ENCODE measurements around the gene SCAND1.

Gene SCAND1

DNA sequence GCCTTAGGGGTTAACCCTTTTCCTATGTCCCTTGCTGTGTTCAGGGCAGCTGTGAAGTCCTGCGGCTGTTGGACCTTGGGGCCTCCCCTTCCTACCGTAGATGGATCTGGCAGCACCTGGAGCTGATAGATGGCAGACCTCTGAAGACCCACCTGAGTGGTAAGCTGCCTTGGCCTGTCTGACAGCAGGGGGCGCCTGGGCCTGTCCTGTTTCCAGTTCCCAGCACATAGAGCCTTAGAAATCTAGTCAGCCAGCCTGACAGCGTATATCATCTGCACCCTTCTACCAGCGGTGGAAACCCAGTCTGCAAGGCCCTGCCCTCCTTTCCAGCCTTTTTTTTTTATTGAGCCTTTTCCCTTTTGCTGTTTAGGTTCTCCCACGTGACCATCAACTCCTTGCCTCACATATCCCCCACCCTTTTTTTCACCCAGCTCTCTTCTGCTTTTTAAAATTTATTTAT lies 40.7 kb upstream of the SCAND1 start:
- TF ChIP-seq, protein P1, sequence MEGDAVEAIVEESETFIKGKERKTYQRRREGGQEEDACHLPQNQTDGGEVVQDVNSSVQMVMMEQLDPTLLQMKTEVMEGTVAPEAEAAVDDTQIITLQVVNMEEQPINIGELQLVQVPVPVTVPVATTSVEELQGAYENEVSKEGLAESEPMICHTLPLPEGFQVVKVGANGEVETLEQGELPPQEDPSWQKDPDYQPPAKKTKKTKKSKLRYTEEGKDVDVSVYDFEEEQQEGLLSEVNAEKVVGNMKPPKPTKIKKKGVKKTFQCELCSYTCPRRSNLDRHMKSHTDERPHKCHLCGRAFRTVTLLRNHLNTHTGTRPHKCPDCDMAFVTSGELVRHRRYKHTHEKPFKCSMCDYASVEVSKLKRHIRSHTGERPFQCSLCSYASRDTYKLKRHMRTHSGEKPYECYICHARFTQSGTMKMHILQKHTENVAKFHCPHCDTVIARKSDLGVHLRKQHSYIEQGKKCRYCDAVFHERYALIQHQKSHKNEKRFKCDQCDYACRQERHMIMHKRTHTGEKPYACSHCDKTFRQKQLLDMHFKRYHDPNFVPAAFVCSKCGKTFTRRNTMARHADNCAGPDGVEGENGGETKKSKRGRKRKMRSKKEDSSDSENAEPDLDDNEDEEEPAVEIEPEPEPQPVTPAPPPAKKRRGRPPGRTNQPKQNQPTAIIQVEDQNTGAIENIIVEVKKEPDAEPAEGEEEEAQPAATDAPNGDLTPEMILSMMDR (IDR thresholded peaks at IDR 0.05; ENCODE audit: low read depth, low read length, poor library complexity, severe bottlenecking) = peak; percentile 94
- TF ChIP-seq EZH2phosphoT487 (IDR thresholded peaks at IDR 0.05; ENCODE audit: borderline replicate concordance, low read length) = no peak
- no peak overlapping the region for H3K27ac ChIP-seq (ENCODE audit: low read depth, low read length)
- H3K4me3 ChIP-seq (ENCODE audit: low read length) = no peak overlapping the region
- H3K27me3 ChIP-seq (ENCODE audit: control insufficient read depth, low read length) = no peaks in the 10 kb centered on the region
- no peaks in the 10 kb centered on the region for H4K20me1 ChIP-seq (ENCODE audit: control insufficient read depth, insufficient read depth, low read depth, low read length)
- no peaks in the 10 kb centered on the region for H3K9me2 ChIP-seq (replicated peaks; ENCODE audit: control insufficient read depth, low read length)
- no peaks in the 10 kb centered on the region for H3K79me2 ChIP-seq (ENCODE audit: control insufficient read depth, low read length)
- H3K9me3 ChIP-seq (ENCODE audit: control insufficient read depth, insufficient read depth, low read length) = no peaks in the 10 kb centered on the region
- H3K4me1 ChIP-seq (ENCODE audit: control insufficient read depth, low read length) = peaks cover 26% of the 10 kb centered on the region
- 0 out of 2 replicates have a peak, but pooled peaks cover 3% of the 10 kb centered on the region for H3F3A ChIP-seq (ENCODE audit: control insufficient read depth, insufficient read depth)
- H3K4me2 ChIP-seq (ENCODE audit: low read length) = no peak overlapping the region
- H3K36me3 ChIP-seq (ENCODE audit: control insufficient read depth, low read length) = no peaks in the 10 kb centered on the region

- Histone ChIP-seq H3K9me3 (ENCODE audit: control insufficient read depth, insufficient read depth, low read length) (no peaks in the 10 kb centered on the region), H3K4me1 (ENCODE audit: control insufficient read depth, low read length) (peaks cover 26% of the 10 kb centered on the region), H3K27ac (ENCODE audit: low read depth, low read length) (no peak overlapping the region), H3F3A (ENCODE audit: control insufficient read depth, insufficient read depth) (0 out of 2 replicates have a peak, but pooled peaks cover 3% of the 10 kb centered on the region), H4K20me1 (ENCODE audit: control insufficient read depth, insufficient read depth, low read depth, low read length) (no peaks in the 10 kb centered on the region), H3K4me2 (ENCODE audit: low read length) (peak overlapping the region; percentile 53), H3K27me3 (ENCODE audit: control insufficient read depth, low read length) (no peaks in the 10 kb centered on the region), H3K36me3 (ENCODE audit: control insufficient read depth, low read length) (no peaks in the 10 kb centered on the region), H3K4me3 (ENCODE audit: low read length) (peak overlapping the region; percentile 20; the same call in 1 of the 2 replicates), H3K9me2 (replicated peaks; ENCODE audit: control insufficient read depth, low read length) (no peaks in the 10 kb centered on the region), H3K79me2 (ENCODE audit: control insufficient read depth, low read length) (no peaks in the 10 kb centered on the region)
- TF ChIP-seq, protein P1 (IDR thresholded peaks at IDR 0.05; ENCODE audit: low read depth, low read length, poor library complexity, severe bottlenecking) = peak; percentile 93
- no peak for TF ChIP-seq EZH2phosphoT487 (IDR thresholded peaks at IDR 0.05; ENCODE audit: borderline replicate concordance, low read length)
Measured at GRCh38 chr20:35992713-35993335, 38.5 kb upstream of the SCAND1 start.

DNA sequence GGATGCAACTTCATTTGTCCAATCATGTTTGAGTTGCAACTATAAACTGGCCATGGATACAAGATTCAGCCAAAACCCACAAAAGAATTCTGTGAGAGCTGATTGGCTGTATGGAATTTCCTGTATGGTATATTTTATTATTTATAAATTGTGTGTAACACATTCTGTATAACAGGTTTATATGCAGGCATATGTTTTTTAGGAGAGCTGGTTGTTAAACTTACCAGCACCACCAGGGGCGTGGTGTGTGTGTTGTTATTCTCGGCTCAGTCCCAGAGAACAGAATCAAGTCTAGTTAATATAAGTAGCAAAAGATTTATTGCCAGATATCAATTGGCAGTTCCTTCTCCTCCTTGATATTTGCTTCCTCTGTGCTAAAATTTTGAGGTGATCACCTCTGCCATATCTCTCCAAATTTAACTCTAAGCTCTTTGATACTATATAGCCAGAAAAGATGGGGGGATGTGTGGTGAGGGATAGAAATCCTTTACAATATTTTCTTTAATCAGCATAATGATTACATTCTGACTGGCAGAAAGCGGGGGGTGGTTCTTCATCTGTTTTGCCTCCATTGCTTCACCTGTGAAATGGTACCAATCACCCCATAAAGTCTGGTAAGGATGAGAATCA lies 37.0 kb upstream of the SCAND1 start:
- no peak for TF ChIP-seq EZH2phosphoT487 (IDR thresholded peaks at IDR 0.05; ENCODE audit: borderline replicate concordance, low read length)
- TF ChIP-seq, protein P1 (IDR thresholded peaks at IDR 0.05; ENCODE audit: low read depth, low read length, poor library complexity, severe bottlenecking) = peak; percentile 49
- Histone ChIP-seq H3K27me3 (ENCODE audit: control insufficient read depth, low read length) (no peaks in the 10 kb centered on the region), H3K9me2 (replicated peaks; ENCODE audit: control insufficient read depth, low read length) (no peaks in the 10 kb centered on the region), H3K9me3 (ENCODE audit: control insufficient read depth, insufficient read depth, low read length) (no peaks in the 10 kb centered on the region), H3K36me3 (ENCODE audit: control insufficient read depth, low read length) (no peaks in the 10 kb centered on the region), H3K4me1 (ENCODE audit: control insufficient read depth, low read length) (peaks cover 39% of the 10 kb centered on the region), H3K4me3 (ENCODE audit: low read length) (no peak overlapping the region), H3K4me2 (ENCODE audit: low read length) (0 out of 2 replicates have a peak overlapping the region, but pooled peaks have one; percentile 20), H3K79me2 (ENCODE audit: control insufficient read depth, low read length) (no peaks in the 10 kb centered on the region), H3K27ac (ENCODE audit: low read depth, low read length) (no peak overlapping the region), H4K20me1 (ENCODE audit: control insufficient read depth, insufficient read depth, low read depth, low read length) (no peaks in the 10 kb centered on the region), H3F3A (ENCODE audit: control insufficient read depth, insufficient read depth) (0 out of 2 replicates have a peak, but pooled peaks cover 3% of the 10 kb centered on the region)
